GM18873 (cell line): ENCODE results near the gene CACNA2D4.

ENCODE experiments used
- ATAC-seq: cut with Tn5 transposase; IDR thresholded peaks from one replicate; pipeline ENCODE4 v1.9.1; 2021; ENCODE audit warnings: mild to moderate bottlenecking, moderate library complexity, moderate number of reproducible peaks; ENCODE audit not compliant: unreplicated experiment, low FRiP score

CACNA2D4 gene

DNA sequence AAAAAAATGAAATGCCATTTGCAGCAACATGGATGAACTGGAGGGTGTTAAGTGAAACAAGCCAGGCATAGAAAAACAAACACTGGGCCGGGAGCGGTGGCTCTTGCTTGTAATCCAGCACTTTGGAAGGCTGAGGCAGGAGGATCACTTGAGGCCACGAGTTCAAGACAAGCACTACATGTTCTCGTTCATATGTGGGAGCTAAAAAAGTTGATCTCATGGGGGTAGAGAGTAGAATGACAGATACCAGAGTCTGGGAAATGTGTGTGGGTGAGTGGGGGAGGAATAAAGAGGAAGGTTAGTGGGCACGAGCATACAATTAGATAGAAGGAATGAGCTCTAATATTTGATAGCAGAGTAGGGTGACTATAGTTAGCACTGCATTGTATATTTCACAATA lies 21.5 kb downstream of the CACNA2D4 start:
- ATAC-seq, result no peak

GRCh38 chr12:1890810-1891209 lies 27.6 kb downstream of the CACNA2D4 start:
- no peak for ATAC-seq

- no peak for ATAC-seq
Measured at GRCh38 chr12:1890119-1890703, 28.2 kb downstream of the CACNA2D4 start.

DNA sequence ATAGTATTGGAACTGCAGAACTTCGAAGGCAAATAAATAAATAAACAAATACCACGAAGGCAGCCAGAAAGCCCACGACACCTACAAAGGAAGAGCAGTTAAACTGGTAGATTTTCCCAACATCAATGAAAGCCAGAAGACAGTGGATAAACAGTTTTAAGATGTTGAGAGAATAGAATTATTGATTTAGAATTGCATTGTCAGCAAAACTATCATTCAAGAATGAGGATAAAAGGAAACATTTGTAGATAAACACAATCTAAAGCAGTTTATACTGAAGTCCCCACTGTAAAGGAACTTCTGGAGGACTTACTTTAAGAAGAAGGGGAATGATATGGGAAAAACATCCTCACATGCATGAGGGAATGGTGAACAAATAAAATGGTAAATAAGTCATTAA lies 29.5 kb downstream of the CACNA2D4 start:
- ATAC-seq, result no peak

DNA sequence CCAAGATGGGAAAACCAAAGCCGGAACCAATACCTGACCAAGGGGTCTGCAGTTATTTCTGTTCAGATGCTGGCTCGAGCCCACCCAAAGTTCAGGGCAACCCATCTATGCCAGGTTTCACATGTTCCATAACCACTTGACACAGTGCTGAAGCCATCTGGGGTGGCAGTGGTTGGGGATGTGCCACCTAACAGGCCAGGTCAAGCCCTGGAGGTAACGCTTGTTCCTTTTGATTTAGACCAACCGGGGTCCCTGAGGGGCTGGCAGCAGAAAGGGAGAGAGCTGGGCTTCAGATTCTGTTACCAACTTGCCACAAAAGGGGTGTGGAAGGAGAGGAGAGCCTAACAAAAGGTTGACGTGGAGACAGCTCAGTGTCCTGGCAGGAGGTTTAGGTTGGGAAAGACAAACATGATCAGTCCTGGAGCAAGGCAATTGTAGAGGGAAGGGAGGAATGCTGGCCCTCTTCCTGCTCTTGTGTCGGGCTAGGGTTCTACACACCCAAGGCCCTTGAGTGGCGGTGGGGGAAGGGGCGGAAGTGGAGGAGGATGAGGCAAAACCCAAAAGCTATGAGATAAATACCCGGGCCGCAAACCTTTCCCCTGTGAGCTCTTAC lies 31.9 kb downstream of the CACNA2D4 start:
- no peak for ATAC-seq

DNA sequence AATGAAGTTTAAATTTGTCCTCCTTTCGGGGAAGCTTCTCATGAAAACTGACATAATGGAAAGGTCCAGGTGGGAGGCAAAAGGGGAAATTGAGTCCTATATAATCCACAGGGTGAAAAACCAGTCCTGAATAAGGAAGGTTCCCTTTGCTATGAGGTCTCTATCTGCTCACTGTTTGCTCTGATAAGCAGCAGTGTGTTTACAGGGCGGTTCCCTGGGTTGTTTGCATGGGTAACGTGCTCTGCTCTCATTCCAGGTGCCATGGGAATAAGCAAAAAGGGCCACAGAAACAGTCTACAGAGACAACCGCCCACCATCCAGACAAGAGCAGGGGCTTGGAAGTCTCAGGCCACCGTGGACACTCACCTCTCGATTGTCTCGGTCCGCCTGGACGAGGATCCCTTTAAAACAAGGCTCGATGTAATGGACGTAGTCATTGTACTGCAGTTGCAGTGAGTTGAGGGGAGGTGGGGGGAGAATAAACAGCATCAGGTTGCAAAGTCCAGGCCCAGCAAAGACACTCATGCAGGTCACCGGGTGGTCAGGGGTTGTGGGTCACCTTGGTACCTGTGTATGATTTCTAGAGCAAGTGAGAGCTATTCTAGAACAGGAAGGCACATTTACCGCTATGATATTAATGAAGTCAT lies 32.7 kb downstream of the CACNA2D4 start:
- ATAC-seq, result no peak

DNA sequence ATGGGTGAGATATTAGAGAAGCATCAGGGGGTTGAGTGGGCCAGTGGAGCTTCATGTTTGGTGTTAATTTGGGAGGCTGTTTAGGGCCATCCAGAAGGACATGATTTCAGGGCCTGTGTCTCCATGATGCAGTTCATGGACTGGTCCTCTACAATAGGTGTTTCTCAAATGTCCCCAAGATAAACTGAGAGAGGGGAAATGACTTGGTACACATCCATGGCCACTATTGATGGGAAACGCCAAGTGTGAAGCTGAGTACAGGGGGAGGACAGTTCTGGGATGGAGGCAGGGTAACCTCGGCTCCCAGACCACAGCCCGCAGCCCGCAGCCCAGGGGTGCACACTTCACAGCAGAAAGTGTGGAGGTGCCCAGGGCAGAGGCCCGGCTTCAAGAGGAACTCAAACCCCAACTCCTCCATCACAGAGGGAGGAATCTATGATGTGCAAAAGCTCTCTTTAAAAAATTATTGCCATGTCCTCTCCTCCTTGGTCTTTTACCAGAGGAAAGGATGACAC lies 33.3 kb downstream of the CACNA2D4 start:
- no peak for ATAC-seq

DNA sequence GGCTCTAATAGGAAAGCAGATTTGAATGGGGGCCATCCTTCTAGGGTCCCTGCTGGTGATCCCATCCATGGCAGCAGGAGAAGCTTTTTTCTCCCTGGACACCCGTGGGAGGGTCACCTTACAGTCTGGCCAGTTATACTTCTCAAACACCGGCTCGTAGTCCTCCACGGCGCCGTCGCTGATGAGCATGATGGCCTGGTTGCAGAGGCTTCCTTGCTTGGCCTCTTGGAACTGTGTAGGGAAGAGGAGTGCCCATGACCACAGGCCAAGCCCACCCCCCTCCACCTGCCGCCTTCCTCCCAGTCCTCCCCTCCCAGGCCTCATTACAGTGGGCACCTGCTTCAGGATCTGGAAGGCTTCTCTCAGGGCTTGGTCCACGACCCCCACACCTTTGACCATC lies 33.8 kb downstream of the CACNA2D4 start:
- no peak for ATAC-seq

DNA sequence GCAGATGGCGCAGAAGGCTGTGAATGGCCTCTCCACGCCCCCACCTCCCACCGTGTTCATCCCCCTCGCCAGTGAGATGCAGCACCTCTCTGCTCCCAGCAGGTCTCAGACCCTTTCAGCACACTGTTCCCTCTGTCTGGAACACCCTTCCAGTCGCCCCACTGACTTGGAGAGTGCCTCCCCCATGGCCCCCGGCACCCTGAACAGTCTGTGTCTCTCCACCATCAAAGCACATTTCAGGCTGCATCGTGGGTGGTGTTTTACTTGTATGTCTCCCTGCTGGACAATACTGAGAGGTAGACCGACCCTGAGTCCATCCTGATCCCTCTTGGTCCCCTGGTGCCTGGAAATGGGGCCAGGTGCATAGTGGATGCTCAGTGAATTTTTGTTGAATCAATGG lies 34.9 kb downstream of the CACNA2D4 start:
- no peak for ATAC-seq

GRCh38 chr12:1882850-1883470 lies 35.5 kb downstream of the CACNA2D4 start:
- no peak for ATAC-seq

DNA sequence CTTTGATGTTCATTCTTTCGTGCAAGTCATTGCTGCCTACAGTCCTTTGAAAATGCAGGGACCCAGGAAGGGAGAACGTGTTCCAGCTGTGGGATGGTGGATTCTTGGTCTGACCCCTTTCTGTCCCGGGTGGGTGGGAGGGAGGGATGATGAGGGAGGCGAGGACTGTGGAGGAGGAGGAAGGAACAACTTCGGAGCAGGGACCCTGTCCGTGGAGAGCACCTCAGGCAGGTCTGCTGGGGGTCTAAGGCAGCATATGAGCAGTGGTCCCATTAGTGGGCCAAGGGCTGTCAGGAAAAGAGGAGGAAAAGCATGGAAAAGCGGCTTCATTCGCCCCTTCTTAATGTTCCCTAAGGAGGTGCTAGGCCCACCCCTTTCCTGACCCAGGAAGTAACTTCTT lies 36.0 kb downstream of the CACNA2D4 start:
- no peak for ATAC-seq

- no peak for ATAC-seq
Measured at GRCh38 chr12:1881936-1882335, 36.5 kb downstream of the CACNA2D4 start.

- ATAC-seq, result no peak
Measured at GRCh38 chr12:1881301-1881700, 37.2 kb downstream of the CACNA2D4 start.

GRCh38 chr12:1880876-1881275 lies 37.6 kb downstream of the CACNA2D4 start:
- no peak for ATAC-seq

DNA sequence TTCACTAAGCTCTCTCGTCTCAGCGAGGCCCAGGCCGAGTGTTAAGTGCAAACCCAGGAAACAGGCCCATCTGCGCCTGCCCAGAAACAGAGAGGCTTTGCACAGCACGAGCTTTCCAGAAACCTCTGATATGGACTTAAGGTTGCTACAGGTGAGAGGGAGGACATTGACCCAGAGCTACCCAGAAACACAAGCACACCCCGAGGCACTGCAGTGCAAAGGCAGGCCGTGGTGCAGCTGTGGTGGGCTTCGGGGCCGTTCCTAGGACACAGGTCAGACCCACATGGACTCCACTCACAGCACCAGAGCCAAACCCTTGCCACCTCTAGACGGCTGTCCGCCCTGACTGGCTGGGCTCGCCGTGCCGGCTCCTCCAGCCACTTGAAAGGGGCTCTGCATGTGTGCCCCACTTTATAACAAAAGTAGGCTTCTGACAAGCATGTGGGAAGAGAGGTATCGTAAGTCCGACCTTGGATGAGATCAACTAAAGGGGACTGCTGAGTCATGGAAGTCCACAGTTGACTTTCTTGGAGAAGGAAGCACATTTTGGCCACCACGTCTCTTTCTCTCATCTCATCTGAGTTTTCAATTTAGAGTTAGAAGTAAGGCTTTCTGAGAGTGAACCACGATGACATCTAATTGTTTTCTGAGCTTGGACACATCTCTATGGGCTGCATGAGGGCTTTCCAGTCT lies 38.2 kb downstream of the CACNA2D4 start:
- no peak for ATAC-seq

DNA sequence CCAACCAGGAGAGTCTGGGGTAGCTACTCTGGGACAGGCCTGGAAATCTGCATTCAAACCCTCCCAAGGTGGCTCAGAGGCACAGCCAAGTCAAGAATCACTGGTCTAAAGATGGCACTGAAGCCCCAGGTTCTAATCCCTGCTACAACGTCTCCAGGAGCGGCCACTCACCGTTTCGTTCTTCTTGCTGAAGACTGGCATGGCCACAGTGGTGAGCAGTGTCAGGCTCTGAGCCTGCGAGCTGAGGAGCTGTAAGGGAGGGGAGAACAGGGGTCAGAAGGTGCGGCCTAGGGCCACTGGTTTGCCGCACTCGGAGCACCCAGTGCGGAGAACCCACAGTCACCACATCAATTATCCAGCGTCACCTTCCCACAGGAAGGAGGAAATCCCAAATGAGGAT lies 38.8 kb downstream of the CACNA2D4 start:
- ATAC-seq, result no peak

DNA sequence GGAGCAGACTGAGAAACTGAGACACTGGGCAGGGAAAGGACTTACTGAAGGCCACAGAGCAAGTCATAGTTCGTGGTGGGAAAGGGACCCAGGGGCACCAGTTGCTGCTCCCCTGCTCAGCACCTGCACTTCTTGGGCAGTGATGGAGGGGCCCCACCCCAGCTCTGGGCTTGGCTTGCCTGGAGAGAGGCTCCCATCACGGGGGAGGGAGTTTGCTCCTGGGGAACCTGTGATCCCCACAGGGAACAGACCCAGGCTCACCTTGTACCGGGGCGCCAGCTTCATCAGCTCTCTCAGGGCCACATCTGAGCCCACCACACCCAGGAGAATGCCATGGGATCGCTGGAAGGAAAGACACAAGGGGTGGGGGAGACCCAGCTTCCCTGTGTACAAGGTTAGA lies 39.8 kb downstream of the CACNA2D4 start:
- no peak for ATAC-seq

DNA sequence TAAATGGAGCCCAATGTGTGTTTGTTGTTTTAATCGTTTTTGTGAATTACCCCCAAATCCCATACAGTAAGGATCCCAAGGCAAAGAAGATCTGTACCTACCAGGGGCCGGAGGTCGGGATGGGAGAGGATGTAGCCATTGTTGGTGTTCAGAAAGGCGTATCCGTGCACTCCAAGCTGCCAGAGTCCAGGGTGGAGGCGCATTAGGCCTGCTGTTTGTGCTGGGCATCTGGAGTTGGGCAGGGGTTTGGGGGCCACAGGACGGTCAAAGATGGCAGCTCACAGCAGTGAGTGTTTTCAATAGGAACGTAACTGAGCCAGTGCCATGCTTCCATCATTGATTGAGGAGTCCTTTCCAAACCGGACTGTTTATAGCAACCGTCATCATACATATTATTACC lies 40.2 kb downstream of the CACNA2D4 start:
- no peak for ATAC-seq

DNA sequence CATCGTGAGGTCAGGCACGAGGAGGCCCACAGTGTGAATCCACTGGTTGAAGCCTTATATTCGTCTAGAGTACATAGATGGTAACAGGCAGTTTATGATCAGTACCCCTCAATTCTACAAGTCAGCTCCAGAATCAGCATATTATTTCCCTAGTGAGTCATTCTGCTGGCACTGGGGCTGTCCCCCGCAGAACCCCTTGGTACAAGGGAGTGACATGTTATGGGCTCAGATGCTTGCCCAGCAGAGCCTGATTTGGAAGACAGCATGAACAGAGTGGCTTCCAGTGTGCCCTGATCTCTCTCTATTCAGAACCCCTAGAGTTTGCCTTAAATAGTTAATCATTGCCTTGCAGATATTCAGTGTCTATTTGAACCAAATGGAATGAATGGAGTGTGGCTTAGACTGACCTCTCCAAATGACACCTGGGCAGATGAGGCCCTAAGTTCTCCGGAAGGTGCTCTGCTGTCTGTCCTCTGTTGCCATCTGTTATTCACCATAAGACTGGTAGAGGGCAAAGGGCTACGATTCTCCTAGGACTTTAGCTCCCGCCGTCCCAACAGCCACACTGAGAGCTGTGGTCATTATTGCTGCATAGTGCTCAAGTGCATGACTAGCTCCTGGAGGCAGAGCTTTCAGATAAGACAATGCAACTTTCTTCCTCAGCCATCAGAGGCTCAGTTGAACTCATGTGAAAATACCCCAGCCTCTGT lies 41.1 kb downstream of the CACNA2D4 start:
- ATAC-seq, result no peak

- ATAC-seq, result no peak
Measured at GRCh38 chr12:1876086-1876485, 42.4 kb downstream of the CACNA2D4 start.
